Mammary epithelial cell (primary cell): Measurements from ENCODE around the gene CEBPZOS.

ENCODE experiments used
- CTCF ChIP-seq, 2 donors: IDR thresholded peaks in 1 of 2; conservative IDR thresholded peaks in 1 of 2; 2 replicates each; pipeline ENCODE4 v1.5.1; 2011 to 2012; ENCODE audit warnings: inconsistent platforms in 2 of 2, low read length in 2 of 2, mild to moderate bottlenecking in 2 of 2, control low read depth in 1 of 2, low read depth in 1 of 2; ENCODE audit not compliant: insufficient read depth in 1 of 2; ENCODE audit errors: extremely low read depth in 1 of 2
- EZH2 ChIP-seq: IDR thresholded peaks from 2 replicates; pipeline ENCODE4 v1.6.1; 2012; ENCODE audit warnings: low read length, inconsistent platforms, borderline replicate concordance

- no peak for TF ChIP-seq CTCF (conservative IDR thresholded peaks at IDR 0.05 in 1 of 2, IDR thresholded peaks at IDR 0.05 in 1 of 2; ENCODE audit: extremely low read depth in 1 of 2, insufficient read depth in 1 of 2, low read depth in 1 of 2, low read length in 2 of 2)
- TF ChIP-seq EZH2: no peak
Observed at GRCh38 chr2:37203708-37204107, 7.4 kb downstream of the CEBPZOS start.
